Natural killer cell treated with Interleukin-12 subunit alpha and Interleukin-12 subunit beta and Interleukin-15 and Interleukin-18, amount 100 ng/mL, for 72 hours (primary cell): ENCODE measurements around the gene TNIP3. TPM values are rescaled to one million over a fixed set of nuclear protein-coding genes. Genes with fewer than 3 reads are reported as not detected.

Experiments used
- ATAC-seq, 2 donors: fragments of 150-1000 bp; cut with Tn5 transposase in 1 of 2; sonication (Bioruptor Pico), chemical (Tn5 transposase) in 1 of 2; 2 replicates each; pipeline ENCODE4 v1.10.0; 2021
- DNase-seq: peaks from one replicate; pipeline ENCODE4 v3.0.0; 2022; ENCODE audit warnings: low spot score
- H3K27ac Mint-ChIP-seq, 2 donors: 1 replicate in 1 of 2; 2 replicates in 1 of 2; pipeline ENCODE4 v1.8.0; 2022; ENCODE audit warnings: mixed read lengths in 2 of 2, mild to moderate bottlenecking in 1 of 2, moderate library complexity in 1 of 2
- H3K27me3 Mint-ChIP-seq, 2 donors: 1 replicate in 1 of 2; 2 replicates in 1 of 2; pipeline ENCODE4 v1.8.0; 2022; ENCODE audit warnings: mixed read lengths in 2 of 2
- H3K36me3 Mint-ChIP-seq: one replicate; pipeline ENCODE4 v1.8.0; 2022; ENCODE audit warnings: mixed read lengths
- H3K4me1 Mint-ChIP-seq, 2 donors: 1 replicate in 1 of 2; 2 replicates in 1 of 2; pipeline ENCODE4 v1.8.0; 2022; ENCODE audit warnings: low read depth in 2 of 2, mixed read lengths in 2 of 2, mild to moderate bottlenecking in 1 of 2
- H3K4me3 Mint-ChIP-seq: one replicate; pipeline ENCODE4 v1.8.0; 2022; ENCODE audit warnings: mixed read lengths
- H3K9me3 Mint-ChIP-seq: 2 replicates; pipeline ENCODE4 v1.8.0; 2022; ENCODE audit warnings: mixed read lengths
- total RNA-seq, 2 donors: library from RNA; stranded (reverse); gene quantifications; one replicate each; pipeline ENCODE4 v1.2.3, GENCODE V29; 2022

Gene TNIP3
- total RNA-seq, 2 donors from 2014 or later = 0.45 to 4.5 TPM

DNA sequence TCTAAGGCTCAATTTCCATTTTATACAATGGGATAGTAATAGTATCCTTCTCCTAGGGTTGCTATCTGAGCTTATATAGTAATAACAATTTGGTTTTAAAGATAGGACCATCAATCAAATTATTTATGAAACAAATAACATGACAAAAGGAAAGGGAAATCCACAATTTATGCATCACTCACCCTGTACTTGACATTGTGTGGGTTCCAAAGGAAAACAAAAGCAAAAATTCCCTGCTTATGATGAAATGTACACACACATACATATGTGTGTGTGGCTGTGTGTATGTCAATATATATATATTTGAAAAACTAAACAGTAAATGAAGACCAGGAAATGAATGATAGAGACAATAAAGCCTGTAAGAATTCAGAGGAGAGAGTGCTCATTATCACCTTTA lies 2.9 kb upstream of the TNIP3 start:
- Mint-ChIP-seq H3K4me1 (peaks cover 19 to 35% of the 10 kb centered on the region in 2 donors), H3K27me3 (peaks cover 0 to 4% of the 10 kb centered on the region in 2 donors), H3K36me3 (peaks cover 4% of the 10 kb centered on the region), H3K4me3 (no peak overlapping the region), H3K27ac (peak overlapping the region in 1 of 2 donors; percentile 58), H3K9me3 (no peaks in the 10 kb centered on the region)
- ATAC-seq (no peak), DNase-seq (no peak)

DNA sequence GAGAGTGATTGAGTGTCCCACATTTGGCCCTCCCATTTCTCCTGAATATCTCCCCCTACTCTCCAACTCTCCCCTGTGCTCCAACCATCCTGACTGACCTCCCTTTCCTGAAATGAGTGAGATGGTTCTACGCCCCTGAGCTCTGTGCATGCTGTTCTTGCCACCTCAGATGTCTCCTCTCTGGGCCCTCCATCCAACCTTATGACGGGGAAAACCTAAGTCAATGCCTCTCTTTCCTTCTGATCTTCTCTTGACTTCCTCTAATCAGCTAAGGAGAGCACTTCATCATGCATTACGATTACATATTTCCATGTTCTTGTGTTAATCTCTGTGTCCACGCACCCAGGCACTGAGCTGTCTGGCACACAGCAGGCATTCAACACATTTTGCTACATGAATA lies 1.1 kb upstream of the TNIP3 start:
- ATAC-seq = no peak
- no peak for DNase-seq
- peaks cover 19 to 35% of the 10 kb centered on the region in 2 donors for H3K4me1 Mint-ChIP-seq
- H3K4me3 Mint-ChIP-seq = no peak overlapping the region
- H3K36me3 Mint-ChIP-seq = peaks cover 4% of the 10 kb centered on the region
- H3K27me3 Mint-ChIP-seq = peaks cover 0 to 6% of the 10 kb centered on the region in 2 donors
- H3K9me3 Mint-ChIP-seq = no peaks in the 10 kb centered on the region
- H3K27ac Mint-ChIP-seq = no peak overlapping the region

DNA sequence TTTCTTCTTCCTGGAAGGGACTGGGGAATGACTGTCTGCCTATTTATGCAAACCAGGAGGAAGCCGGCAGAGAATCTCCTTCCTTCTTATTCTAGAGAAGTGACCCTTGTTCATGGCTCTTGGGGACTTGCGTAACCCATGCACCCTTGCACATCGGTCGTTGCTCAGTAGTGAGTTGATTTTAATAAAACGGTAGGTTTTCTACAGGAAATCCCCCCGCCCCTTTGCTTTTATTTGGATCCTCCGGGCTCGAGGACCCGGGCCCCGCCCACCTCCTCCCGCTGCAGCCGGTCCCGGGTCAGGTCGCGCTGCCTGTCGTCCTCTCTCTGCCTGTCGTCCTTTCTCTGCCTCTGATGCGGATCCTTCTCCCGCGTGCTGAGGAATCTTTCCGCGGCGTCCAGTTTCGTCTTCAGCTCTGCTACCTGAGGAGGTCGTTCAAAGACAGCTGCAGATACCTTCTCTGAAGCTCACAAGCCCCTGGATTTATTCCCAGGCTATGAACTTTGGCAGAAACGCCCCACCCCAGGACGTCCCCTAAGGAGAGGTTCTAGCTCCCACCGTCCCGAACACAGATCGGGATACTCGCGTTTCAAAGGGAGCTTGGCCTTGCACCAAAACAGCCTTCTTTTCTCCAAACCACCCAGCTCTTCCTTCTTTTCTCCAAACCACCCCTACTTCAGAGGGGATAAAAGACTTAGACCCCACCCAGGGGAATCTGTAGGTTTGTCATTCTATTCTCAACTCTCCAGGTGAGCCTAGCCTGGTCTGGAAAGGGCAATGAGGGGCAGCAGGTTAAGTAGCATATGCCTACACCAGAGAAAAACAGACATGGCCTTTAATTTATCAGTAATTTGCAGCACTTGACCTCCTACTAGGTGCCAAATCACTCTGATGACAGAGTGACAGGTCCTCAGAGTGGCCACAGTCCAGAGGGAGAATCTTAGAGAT lies 7.0 kb downstream of the TNIP3 start:
- no peaks in the 10 kb centered on the region for H3K36me3 Mint-ChIP-seq
- peaks cover 26 to 30% of the 10 kb centered on the region in 2 donors for H3K4me1 Mint-ChIP-seq
- DNase-seq = no peak
- H3K27ac Mint-ChIP-seq = peak overlapping the region; percentile 8 to 68
- peaks cover 0 to 7% of the 10 kb centered on the region in 2 donors for H3K27me3 Mint-ChIP-seq
- peak overlapping the region; percentile 81 for H3K4me3 Mint-ChIP-seq
- peak in 1 of 2 donors; percentile 61 for ATAC-seq
- no peaks in the 10 kb centered on the region for H3K9me3 Mint-ChIP-seq

DNA sequence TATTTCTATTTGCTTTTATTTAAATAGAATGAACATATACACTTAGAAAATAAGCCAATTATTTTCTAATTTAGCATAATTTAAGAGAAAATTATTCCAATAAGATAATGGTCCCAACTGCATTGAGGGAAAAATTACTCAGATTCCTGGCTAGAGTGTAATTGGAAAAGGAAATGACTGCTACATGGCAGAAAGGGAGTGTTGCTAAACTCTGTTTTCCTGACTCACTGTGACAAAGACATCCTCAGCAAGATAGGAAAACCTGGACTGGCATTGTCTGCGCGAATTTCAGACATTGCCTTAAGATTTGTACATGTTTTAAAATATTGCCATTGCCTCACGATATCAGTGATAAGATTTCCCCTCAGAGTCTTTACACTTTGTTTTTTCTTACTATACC lies 8.2 kb downstream of the TNIP3 start:
- DNase-seq (no peak), ATAC-seq (no peak)
- H3K27ac Mint-ChIP-seq = peak overlapping the region in 1 of 2 donors; percentile 57
- peaks cover 29 to 31% of the 10 kb centered on the region in 2 donors for H3K4me1 Mint-ChIP-seq
- H3K4me3 Mint-ChIP-seq = peak overlapping the region; percentile 60
- peaks cover 0 to 7% of the 10 kb centered on the region in 2 donors for H3K27me3 Mint-ChIP-seq
- H3K9me3 Mint-ChIP-seq = no peaks in the 10 kb centered on the region
- H3K36me3 Mint-ChIP-seq = no peaks in the 10 kb centered on the region

DNA sequence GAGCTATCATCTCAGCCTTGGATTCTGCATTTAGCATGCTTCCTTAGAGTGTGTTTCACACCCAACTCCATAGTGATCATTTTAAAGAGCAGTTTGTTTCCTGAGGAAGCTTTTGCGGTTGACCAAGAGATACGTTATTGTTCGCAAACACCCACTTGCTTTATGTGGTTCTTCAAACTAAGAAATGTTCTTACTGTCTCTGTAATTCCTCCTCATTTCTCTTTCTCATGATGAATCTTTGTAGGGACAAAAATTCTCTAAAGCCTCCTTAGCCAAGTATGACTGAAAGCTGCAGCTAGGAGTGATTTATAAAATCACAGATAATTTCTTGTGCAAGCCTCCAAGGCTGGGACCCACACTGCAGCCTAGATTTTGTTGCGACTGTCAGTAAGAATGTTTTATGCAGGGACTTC lies 10.0 kb downstream of the TNIP3 start:
- ATAC-seq (peak; percentile 84 to 94), DNase-seq (no peak)
- H3K36me3 Mint-ChIP-seq = no peaks in the 10 kb centered on the region
- H3K4me1 Mint-ChIP-seq = peaks cover 32 to 36% of the 10 kb centered on the region in 2 donors
- peak overlapping the region; percentile 15 to 51 for H3K27ac Mint-ChIP-seq
- peak overlapping the region; percentile 77 for H3K4me3 Mint-ChIP-seq
- no peaks in the 10 kb centered on the region for H3K9me3 Mint-ChIP-seq
- peaks cover 0 to 5% of the 10 kb centered on the region in 2 donors for H3K27me3 Mint-ChIP-seq

DNA sequence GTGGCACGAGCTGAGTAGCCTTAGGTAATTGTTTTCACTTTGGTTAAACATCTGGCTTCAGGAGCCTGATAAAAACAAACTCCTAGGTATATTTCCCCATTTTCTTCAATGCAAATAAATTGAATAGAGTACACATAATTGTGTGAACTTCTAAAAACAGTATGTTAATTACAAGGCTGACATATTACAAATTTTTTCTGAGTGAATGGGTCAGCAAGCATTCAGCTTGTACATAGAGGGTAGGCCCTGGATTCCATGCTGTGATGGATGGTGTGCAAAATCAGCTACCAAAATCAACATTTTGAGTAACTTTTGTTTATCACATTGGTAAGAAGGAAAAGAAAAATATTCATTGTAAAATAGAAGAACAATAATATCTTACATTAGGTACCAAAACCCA lies 12.2 kb downstream of the TNIP3 start:
- no peak overlapping the region for H3K27ac Mint-ChIP-seq
- ATAC-seq (no peak), DNase-seq (no peak)
- H3K4me3 Mint-ChIP-seq = no peak overlapping the region
- peaks cover 26 to 29% of the 10 kb centered on the region in 2 donors for H3K4me1 Mint-ChIP-seq
- H3K9me3 Mint-ChIP-seq = no peaks in the 10 kb centered on the region
- H3K36me3 Mint-ChIP-seq = no peaks in the 10 kb centered on the region
- H3K27me3 Mint-ChIP-seq = peaks cover 0 to 5% of the 10 kb centered on the region in 2 donors

DNA sequence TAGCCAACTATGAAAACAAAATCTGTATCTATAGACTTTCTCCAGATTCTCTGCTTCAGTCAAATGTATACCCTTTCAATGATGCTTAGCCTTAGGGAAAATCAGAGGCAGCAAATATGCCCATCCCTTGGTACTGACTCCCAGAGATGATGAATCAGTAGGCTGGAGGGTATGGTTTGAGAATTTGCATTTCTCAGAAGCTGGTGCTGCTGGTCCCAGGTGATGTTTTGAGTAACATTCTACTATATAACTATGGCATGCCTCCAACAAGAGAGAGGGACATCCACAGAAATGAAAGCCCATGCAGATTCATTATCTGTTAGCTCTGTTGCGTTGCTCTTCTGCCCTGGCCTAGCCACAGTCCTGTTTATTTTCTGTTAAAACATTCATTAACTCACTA lies 13.6 kb downstream of the TNIP3 start:
- no peaks in the 10 kb centered on the region for H3K9me3 Mint-ChIP-seq
- peaks cover 0 to 3% of the 10 kb centered on the region in 2 donors for H3K27me3 Mint-ChIP-seq
- DNase-seq (no peak), ATAC-seq (peak in 1 of 2 donors; percentile 39)
- H3K4me1 Mint-ChIP-seq = peaks cover 20 to 22% of the 10 kb centered on the region in 2 donors
- H3K36me3 Mint-ChIP-seq = no peaks in the 10 kb centered on the region
- no peak overlapping the region for H3K4me3 Mint-ChIP-seq
- no peak overlapping the region for H3K27ac Mint-ChIP-seq

DNA sequence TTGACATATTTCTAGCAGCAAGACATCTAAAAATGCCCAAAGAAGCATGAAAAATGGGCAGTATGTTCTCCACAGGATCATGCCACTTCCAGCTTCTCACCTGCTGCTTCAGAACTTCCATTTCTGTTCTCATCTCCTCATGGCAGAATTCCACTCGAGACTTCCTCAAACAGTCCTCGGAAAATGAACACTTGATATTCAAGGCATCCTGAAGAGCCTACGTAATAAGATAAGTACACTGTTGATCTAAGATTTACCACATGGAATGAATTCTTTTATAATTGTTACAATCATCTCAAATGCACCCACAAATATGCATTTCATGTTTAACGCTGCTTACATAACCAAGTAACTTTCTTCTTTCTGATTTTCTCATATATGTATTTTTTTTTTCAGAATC lies 14.1 kb downstream of the TNIP3 start:
- Mint-ChIP-seq H3K36me3 (no peaks in the 10 kb centered on the region), H3K27me3 (peaks cover 0 to 3% of the 10 kb centered on the region in 2 donors), H3K4me3 (no peak overlapping the region), H3K4me1 (peaks cover 20 to 22% of the 10 kb centered on the region in 2 donors), H3K9me3 (no peaks in the 10 kb centered on the region), H3K27ac (no peak overlapping the region)
- DNase-seq (no peak), ATAC-seq (no peak)

DNA sequence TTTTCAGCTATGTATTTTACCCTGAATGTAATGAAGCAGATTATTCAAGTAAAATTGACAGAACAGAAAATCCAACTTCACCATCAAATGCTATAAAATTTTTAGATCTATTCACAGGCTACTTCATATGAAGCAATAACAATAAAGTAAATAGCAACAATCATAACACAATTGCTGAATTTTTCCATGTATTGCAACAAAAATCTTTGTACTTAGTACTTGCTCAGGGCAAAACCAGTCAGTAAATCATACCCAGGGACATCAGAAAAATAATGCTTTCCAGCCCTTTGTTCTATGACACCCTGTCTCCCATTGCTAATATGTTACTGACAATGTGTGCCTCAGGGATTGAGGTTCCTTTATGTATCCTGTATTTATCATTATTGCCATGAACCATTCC lies 15.5 kb downstream of the TNIP3 start:
- Mint-ChIP-seq H3K27me3 (peaks cover 0 to 3% of the 10 kb centered on the region in 2 donors), H3K27ac (no peak overlapping the region), H3K9me3 (no peaks in the 10 kb centered on the region), H3K4me3 (no peak overlapping the region), H3K36me3 (no peaks in the 10 kb centered on the region), H3K4me1 (peaks cover 10 to 11% of the 10 kb centered on the region in 2 donors)
- DNase-seq = no peak
- ATAC-seq = no peak

DNA sequence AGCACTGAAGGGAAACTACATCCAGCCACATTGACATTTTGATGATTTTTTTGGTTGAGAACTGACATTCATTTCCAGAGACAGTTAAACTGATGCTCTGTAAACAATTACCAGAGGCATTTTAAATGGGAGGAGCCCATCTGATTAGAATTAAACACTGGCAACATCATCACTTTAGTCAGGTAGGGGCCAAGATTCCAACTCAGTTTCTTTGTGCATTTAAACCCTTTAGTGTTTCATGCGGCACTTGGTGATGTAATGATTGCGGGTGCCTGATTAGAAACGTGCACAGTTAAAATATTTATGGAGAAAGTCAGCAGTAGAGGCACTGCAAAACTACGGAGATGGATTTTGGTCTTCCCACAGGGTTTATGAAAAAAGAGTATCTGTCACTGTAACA lies 16.1 kb downstream of the TNIP3 start:
- peaks cover 6 to 7% of the 10 kb centered on the region in 2 donors for H3K4me1 Mint-ChIP-seq
- no peak for ATAC-seq
- no peaks in the 10 kb centered on the region for H3K36me3 Mint-ChIP-seq
- no peaks in the 10 kb centered on the region for H3K9me3 Mint-ChIP-seq
- H3K27me3 Mint-ChIP-seq = peaks cover 0 to 3% of the 10 kb centered on the region in 2 donors
- DNase-seq = no peak
- no peak overlapping the region for H3K27ac Mint-ChIP-seq
- no peak overlapping the region for H3K4me3 Mint-ChIP-seq

DNA sequence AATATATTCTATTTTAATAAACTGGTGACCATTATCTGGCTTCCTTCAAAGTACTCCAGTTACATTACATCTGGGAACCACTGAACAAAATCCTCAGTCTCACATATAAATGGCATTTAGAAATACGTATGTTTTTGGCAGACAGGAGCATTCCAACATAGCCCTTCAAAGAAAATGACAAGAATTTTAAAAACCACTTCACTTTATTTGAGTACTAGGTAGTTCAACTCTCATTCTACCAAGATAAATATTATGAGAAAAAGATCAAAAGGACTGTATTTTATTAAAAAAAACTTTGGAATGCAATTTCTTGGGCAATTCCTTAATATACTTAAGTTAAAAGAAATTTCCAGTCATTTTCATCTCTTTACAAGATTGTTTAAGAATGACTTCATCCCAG lies 17.6 kb downstream of the TNIP3 start:
- peaks cover 3% of the 10 kb centered on the region for H3K36me3 Mint-ChIP-seq
- H3K9me3 Mint-ChIP-seq = no peaks in the 10 kb centered on the region
- peaks cover 6 to 7% of the 10 kb centered on the region in 2 donors for H3K4me1 Mint-ChIP-seq

DNA sequence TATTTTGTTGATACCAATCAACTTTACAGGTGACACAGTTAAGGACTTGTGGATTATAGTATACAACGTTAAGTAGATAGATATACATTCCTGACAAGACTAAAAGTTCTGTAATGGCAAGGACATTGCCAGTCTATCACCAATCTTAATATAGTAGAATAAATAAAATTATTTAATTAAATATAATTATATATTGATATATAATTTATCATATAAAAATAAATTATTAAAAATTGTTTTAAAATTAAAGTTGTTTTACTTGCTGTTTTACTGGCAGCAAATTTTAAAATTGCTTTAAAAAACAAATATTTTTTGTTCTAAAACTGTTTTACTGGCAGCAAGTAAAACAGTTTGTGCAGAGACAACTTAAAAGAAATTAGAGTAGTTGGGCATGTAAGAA lies 18.7 kb downstream of the TNIP3 start:
- no peak for DNase-seq
- Mint-ChIP-seq H3K4me1 (peaks cover 0 to under 1% of the 10 kb centered on the region in 2 donors), H3K4me3 (no peak overlapping the region), H3K27ac (no peak overlapping the region), H3K9me3 (no peaks in the 10 kb centered on the region), H3K36me3 (peaks cover 4% of the 10 kb centered on the region), H3K27me3 (peaks cover 0 to 3% of the 10 kb centered on the region in 2 donors)
- no peak for ATAC-seq

More for the DNA sequence above, 17.6 kb downstream of the TNIP3 start:
- ATAC-seq (no peak), DNase-seq (no peak)
- Mint-ChIP-seq H3K27me3 (peaks cover 0 to 3% of the 10 kb centered on the region in 2 donors), H3K27ac (no peak overlapping the region), H3K4me3 (no peak overlapping the region)

DNA sequence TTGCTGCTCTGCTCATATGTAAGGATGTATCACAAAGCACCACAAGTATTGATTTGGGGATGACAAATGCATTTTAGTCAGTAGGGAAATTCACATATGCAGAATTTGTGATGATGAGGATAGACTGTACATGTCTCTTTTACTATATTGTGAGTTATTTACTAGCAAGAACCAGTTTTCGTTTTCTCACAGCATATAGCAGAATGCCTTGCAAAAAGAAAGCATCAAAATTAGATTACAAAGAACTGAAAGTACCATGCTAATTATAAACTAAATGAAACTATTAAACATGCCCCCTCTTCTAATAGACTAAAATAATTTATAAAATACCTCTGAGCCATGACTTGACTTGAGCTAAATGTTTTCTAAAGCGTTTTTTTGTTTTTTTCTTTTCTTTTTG lies 20.1 kb downstream of the TNIP3 start:
- peaks cover 2 to 6% of the 10 kb centered on the region in 2 donors for H3K4me1 Mint-ChIP-seq
- H3K9me3 Mint-ChIP-seq = no peaks in the 10 kb centered on the region
- H3K4me3 Mint-ChIP-seq = no peak overlapping the region

DNA sequence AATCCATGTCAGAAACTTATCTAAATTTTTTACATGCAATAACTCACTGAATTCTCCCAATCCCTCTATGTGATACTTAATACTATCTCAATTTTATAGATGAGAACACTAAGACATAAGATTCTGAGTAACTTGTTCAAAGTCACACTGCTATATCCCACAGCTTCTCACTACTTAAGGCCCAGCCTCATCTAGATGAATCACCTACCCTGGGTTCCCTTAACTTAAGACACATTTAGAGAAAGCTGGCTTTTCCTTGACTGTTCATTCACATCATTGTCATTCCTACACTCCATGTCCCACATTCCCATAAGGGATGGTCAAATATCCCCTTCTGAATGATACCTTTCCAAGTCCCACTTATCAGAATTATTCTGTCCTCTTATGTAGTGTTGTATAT lies 21.0 kb downstream of the TNIP3 start:
- Mint-ChIP-seq H3K36me3 (peaks cover 4% of the 10 kb centered on the region), H3K4me1 (peaks cover 9 to 14% of the 10 kb centered on the region in 2 donors), H3K27me3 (peaks cover 0 to 3% of the 10 kb centered on the region in 2 donors), H3K27ac (no peak overlapping the region), H3K9me3 (no peaks in the 10 kb centered on the region), H3K4me3 (no peak overlapping the region)
- ATAC-seq (no peak), DNase-seq (no peak)

More for the DNA sequence above, 20.1 kb downstream of the TNIP3 start:
- DNase-seq (no peak), ATAC-seq (no peak)
- Mint-ChIP-seq H3K36me3 (peaks cover 4% of the 10 kb centered on the region), H3K27me3 (peaks cover 0 to 3% of the 10 kb centered on the region in 2 donors), H3K27ac (no peak overlapping the region)
